Liver (tissue), 3 donors: ENCODE measurements around the gene ALDH1B1.

Experiments
- CTCF ChIP-seq: fragments of 150-350 bp; IDR thresholded peaks from 2 replicates; pipeline ENCODE4 v1.5.1; 2017; ENCODE audit warnings: improper control_type of control experiment, low read depth, low read length; ENCODE audit not compliant: missing input control
- EGR1 ChIP-seq, 2 donors: IDR thresholded peaks; 2 replicates each; pipeline ENCODE4 v1.6.1; 2016 to 2018; ENCODE audit warnings: antibody characterized with exemption in 2 of 2, low read depth in 2 of 2
- FOXA1 ChIP-seq: IDR thresholded peaks from 2 replicates; pipeline ENCODE4 v1.6.1; 2016; ENCODE audit warnings: antibody characterized with exemption
- JUND ChIP-seq, 2 donors: IDR thresholded peaks; 2 replicates each; pipeline ENCODE4 v1.6.1; 2016; ENCODE audit warnings: antibody characterized with exemption in 2 of 2
- REST ChIP-seq: IDR thresholded peaks from 2 replicates; pipeline ENCODE4 v1.6.1; 2016; ENCODE audit warnings: antibody characterized with exemption, mild to moderate bottlenecking
- SP1 ChIP-seq: IDR thresholded peaks from 2 replicates; pipeline ENCODE4 v1.6.1; 2018; ENCODE audit warnings: antibody characterized with exemption, mild to moderate bottlenecking
- YY1 ChIP-seq: IDR thresholded peaks from 2 replicates; pipeline ENCODE4 v1.6.1; 2016; ENCODE audit warnings: antibody characterized with exemption, mild to moderate bottlenecking
- TF ChIP-seq, protein P1 (sequence below): IDR thresholded peaks from 2 replicates; pipeline ENCODE4 v1.6.1; 2016; ENCODE audit warnings: antibody characterized with exemption
- donor health status: healthy.
- donor health status: healthy.

GRCh38 chr9:38350529-38350928, 42.0 kb upstream of the ALDH1B1 start:
- TF ChIP-seq CTCF: no peak
- no peak for TF ChIP-seq YY1
- no peak for TF ChIP-seq FOXA1
- TF ChIP-seq SP1: no peak
- TF ChIP-seq, protein P1, sequence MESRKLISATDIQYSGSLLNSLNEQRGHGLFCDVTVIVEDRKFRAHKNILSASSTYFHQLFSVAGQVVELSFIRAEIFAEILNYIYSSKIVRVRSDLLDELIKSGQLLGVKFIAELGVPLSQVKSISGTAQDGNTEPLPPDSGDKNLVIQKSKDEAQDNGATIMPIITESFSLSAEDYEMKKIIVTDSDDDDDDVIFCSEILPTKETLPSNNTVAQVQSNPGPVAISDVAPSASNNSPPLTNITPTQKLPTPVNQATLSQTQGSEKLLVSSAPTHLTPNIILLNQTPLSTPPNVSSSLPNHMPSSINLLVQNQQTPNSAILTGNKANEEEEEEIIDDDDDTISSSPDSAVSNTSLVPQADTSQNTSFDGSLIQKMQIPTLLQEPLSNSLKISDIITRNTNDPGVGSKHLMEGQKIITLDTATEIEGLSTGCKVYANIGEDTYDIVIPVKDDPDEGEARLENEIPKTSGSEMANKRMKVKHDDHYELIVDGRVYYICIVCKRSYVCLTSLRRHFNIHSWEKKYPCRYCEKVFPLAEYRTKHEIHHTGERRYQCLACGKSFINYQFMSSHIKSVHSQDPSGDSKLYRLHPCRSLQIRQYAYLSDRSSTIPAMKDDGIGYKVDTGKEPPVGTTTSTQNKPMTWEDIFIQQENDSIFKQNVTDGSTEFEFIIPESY: no peak
- TF ChIP-seq JUND (IDR thresholded peaks at IDR 0.05): no peak
- no peak for TF ChIP-seq REST
- no peak for TF ChIP-seq EGR1 (IDR thresholded peaks at IDR 0.05; ENCODE audit: low read depth in 2 of 2)
